Fibroblast of lung (primary cell): ENCODE data around the gene TBRG4.

Source experiments
- EZH2 ChIP-seq: IDR thresholded peaks from 2 replicates; pipeline ENCODE4 v1.5.1; 2012; ENCODE audit warnings: low read length, control low read depth, mild to moderate bottlenecking; ENCODE audit errors: missing control alignments
- TF ChIP-seq, protein P1 (sequence below), 2 donors: IDR thresholded peaks in 1 of 2; conservative IDR thresholded peaks in 1 of 2; 1 replicate in 1 of 2; 2 replicates in 1 of 2; pipeline ENCODE4 v1.5.1; 2011 to 2012; ENCODE audit warnings: low read length in 2 of 2, control low read depth in 1 of 2, inconsistent platforms in 1 of 2, low read depth in 1 of 2, mild to moderate bottlenecking in 1 of 2

DNA sequence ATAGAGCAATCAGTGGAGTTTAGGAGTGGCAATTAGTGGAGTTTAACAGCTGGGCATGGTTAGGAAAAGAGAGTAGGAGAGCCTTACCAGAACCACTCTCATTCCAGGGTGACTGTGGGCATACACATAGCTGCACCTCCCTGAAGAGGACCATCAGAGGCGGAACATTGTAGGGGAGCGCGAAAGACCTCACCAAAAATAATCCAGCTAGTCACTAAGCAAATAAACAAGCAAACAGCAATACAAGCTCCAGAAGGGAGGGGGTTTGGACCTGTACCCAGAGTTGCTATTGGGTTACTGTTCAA lies 18.6 kb downstream of the TBRG4 start:
- no peak for TF ChIP-seq EZH2
- TF ChIP-seq, protein P1, sequence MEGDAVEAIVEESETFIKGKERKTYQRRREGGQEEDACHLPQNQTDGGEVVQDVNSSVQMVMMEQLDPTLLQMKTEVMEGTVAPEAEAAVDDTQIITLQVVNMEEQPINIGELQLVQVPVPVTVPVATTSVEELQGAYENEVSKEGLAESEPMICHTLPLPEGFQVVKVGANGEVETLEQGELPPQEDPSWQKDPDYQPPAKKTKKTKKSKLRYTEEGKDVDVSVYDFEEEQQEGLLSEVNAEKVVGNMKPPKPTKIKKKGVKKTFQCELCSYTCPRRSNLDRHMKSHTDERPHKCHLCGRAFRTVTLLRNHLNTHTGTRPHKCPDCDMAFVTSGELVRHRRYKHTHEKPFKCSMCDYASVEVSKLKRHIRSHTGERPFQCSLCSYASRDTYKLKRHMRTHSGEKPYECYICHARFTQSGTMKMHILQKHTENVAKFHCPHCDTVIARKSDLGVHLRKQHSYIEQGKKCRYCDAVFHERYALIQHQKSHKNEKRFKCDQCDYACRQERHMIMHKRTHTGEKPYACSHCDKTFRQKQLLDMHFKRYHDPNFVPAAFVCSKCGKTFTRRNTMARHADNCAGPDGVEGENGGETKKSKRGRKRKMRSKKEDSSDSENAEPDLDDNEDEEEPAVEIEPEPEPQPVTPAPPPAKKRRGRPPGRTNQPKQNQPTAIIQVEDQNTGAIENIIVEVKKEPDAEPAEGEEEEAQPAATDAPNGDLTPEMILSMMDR (conservative IDR thresholded peaks at IDR 0.05 in 1 of 2, IDR thresholded peaks at IDR 0.05 in 1 of 2; ENCODE audit: low read depth in 1 of 2, low read length in 2 of 2) = no peak
